IPS-NIHi7 (cell line): ENCODE measurements around the gene NT5C1B.

Experiments
- DNase-seq: peaks from one replicate; pipeline ENCODE4 v3.0.0; 2012; ENCODE audit warnings: mixed read lengths; ENCODE audit errors: extremely low spot score

The NT5C1B gene

DNA sequence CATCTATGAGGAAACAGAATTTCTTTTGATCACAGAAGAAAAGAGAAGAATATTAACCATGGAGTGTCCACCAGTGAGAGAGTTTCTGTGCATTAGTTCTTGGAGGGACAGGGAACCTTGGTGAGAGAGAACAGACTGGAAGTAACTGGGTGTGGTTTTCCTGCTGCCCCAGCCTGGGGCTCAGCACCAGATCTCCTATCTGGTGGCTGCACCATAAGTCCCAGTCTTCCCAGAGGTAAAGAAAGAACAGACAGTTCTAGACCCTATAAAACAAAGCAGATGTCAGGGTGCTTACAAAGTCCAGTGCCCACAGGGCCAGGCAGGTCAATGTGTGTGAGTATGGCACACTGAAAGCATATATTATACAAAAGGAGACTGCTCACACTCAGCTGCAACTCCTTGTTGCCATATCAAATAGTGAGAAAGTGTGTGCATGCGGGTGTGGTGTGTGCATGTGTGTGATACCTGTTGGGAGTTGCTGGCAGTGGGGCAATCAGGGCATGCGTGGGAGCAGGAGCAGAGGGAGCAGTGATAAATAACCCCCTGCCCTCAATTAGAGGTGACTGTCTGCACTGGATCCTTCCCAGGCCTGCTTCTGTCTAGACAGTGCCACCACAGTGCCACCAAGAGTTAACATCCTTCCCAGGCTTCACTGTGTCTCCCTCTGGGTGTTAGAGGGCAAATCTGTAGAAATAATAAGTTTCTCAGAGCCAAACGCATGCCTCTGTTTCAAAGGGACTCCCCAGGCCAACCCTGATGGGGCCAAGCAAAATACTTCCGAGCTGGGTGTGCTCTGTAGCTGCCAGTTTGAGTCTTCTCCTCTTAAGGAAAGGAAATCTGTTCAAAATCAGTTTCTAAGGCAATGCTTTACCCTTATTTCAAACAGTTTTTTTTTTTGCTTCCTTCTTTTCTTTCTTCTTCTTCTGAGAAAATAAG is 74.6 kb downstream of the NT5C1B start:
- DNase-seq: no peak
